HG03460 (cell line): ENCODE results near the gene CCDC92.

ENCODE experiments used
- ATAC-seq: cut with Tn5 transposase; IDR thresholded peaks from one replicate; pipeline ENCODE4 v1.9.1; 2021; ENCODE audit not compliant: unreplicated experiment

Gene CCDC92

DNA sequence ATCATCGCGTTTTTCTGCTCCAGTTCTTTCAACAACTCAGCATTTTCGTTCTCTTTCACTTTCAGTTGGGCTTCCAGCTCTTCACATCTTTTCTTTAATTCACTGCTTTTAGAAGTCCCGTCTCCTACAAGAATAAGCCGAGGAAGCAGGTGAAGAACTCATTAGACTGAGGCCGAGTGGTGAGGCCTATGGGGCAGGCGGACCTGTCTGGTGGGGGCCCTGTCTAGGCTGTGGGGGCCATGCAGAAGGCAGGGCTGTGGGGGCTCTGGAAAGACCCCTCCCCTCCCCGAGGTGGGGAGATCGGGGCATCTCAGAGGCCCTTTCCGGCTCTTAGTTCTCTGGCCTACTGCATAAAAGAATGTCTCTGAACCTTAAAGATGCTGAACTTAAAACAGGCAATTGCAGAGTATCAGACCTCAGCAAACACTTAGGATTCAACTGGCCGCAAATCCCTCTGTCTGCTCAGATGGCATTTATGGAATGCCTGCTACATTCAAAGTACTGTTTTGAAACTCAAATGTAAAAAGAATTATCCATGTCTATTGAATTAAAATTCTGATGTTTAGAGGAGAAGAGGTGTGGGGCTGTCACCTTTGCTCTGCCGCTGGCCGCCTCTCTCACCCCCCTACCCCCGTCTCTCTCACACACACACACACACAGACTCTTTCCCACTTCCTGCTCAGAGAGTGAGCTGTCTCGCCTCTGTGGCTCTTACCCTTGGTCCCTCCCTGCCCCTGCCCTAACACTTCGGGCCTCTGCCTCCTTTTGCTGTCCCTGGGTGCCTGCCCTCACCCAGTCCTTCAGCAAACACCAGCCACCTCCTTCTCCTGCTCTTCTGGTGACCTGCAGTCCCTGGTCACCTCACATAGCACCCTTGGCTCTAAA is 34.7 kb downstream of the CCDC92 start:
- ATAC-seq = no peak

DNA sequence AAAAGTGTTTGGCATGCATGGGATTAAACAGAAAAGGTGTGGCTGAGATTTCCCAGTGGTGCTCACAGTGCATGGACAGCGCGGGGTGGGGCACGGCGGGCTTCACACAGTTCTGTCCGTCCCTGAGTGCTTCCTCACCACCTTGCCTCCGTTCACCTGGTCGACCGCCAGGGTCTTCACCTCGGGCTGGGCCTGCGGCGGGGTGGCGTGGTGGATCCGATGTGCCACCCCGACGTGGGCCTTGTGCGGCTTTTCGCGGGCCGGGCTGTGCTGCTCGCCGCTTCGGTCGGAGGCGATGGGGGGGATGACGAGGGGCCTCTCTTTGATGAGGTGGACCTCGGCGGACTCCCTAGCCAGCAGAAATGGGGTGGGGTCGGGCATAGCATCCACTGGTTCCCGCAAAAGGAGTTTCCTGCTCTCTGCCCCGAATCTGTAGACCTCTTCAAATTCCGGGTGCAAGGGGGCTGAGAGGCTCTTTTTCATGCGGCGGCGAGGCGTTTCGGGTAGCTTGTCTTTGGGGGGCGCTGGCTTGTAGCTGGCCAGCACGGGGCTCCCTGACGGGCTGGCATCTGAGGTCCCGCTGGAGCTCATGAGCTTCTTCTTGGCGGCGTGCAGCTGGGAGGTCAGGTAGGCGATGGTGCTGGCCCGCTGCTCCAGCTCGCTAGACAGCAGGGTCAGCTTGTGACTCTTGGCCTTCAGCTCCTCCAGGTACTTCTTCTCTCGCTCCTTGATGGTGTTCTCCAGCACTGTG is 35.5 kb downstream of the CCDC92 start:
- ATAC-seq = no peak

DNA sequence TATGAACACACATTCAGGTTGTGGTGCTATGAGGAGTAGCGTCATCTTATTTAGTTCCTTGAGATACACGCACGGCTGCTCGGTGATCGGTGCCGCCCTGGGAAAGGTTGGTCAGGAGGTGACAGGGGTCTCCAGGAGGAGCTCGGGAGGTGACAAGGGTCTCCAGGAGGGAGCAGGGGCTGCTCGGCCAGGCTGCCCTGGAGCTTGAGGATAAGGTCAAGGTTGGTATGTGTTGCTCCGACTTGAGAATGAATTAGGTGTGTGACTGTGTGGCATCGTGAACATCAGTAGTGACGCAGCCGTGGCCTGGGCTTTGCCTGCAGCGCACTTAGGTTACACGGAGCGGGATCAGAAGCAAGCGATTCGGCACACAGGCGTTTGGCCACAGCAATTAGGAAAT is 36.2 kb downstream of the CCDC92 start:
- ATAC-seq = no peak

DNA sequence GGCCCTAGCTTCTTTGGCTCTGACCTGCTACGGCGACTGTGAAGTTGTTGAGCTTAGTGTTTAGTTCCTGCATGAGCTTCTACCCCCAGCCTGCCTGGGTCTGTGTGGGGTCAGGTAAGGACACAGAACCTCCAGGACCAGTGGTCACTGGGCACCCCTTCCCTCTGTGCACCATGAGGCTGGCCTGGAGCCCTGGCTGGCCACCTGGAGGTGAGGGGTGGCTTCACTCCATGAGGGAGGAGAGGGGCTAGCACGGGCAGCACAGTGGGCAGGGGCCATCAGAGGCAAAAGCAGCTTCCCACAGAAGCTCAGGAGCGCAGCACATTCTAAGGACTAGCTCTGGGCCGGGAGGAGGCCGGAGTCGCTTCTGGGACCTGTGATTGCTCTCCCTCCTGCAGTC is 36.7 kb downstream of the CCDC92 start:
- no peak for ATAC-seq

DNA sequence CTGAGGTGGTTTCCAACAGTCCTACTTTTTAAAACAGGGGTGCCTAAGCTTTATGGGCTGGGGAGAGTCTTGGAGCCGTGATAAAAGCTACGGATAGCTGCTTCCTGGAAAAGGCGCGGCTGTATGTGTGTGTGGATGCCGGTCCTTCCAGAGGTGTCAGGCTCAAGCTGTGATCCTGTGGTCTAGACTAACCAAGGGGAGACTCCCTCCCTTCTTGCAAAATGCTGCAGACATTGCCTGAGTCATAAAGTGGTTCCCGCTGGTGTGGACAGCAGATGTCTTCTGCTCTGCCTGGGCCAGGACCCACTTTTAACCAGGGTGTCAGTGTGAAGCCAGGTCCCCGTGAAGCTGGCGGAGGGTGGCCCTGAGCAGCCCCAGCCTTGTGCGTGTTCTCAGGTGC is 37.8 kb downstream of the CCDC92 start:
- no peak for ATAC-seq

DNA sequence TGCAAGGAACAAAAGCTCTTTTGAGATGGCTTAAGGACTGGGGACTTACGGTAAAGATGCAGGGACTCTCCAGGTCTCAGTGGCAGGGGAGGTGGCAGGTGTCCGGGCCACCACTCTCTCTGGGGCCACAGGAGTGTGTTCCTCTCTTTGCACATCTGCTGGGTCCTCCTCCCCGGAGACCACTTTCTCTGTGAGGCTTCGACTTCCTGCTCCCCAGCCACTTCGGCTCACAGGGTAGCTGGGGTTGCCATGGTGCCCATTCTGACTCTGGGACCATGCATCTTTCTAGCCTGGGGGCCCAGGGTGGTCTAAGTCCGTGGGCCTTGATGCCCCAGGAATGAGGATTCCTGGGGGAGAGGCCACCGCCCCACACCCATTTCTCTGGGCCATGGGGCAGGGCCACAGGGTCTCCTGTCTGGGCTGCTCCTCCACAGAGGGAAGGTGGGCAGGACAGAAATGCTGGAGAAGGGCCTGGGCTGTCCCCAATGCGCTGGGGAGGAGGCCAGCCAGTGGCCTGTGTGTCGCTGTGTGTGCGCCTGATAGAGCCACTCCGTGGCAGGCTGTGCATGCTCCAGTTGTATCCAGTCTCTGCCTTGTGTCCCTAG is 38.5 kb downstream of the CCDC92 start:
- ATAC-seq = no peak

DNA sequence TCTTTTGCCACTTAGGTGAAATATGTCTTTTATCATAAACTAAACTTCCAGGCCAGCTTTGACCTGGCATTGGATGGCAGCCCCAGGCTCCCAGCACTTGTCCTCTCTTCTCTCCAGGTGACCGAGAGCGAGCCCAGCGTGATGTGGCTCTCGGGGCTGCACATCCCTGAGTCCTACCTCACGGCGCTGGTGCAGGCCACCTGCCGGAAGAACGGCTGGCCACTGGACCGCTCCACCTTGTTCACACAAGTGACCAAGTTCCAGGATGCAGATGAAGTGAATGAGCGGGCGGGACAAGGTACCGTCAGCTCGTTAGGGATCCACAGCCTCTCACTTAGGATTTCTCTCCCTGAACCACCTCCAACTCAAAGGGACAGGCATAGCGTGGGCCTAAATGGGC is 39.4 kb downstream of the CCDC92 start:
- no peak for ATAC-seq

DNA sequence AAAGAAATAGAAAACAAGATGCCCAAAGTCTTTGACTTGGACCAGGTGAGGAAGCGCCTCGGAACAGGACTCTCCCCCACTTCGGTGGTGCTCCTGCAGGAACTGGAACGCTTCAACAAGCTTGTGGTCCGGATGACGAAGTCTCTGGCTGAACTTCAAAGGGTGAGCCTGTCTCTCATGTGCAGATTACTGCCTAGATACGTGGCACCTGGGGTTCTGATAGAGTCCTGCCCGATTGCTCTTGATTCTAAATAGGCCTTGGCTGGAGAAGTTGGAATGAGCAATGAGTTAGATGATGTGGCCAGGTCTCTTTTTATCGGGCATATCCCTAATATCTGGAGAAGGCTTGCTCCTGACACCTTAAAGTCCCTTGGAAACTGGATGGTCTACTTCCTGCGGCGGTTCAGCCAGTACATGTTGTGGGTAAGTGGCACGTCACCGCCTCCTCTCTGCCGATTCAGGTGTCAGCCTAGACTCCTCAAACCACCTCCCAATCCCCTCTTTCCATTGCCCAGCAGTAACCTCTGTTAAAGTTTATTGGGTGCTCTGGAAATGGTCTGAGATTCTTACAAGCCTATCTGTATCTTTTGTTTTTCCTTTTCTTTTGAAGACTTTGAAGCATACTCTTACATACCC is 40.8 kb downstream of the CCDC92 start:
- ATAC-seq = no peak

DNA sequence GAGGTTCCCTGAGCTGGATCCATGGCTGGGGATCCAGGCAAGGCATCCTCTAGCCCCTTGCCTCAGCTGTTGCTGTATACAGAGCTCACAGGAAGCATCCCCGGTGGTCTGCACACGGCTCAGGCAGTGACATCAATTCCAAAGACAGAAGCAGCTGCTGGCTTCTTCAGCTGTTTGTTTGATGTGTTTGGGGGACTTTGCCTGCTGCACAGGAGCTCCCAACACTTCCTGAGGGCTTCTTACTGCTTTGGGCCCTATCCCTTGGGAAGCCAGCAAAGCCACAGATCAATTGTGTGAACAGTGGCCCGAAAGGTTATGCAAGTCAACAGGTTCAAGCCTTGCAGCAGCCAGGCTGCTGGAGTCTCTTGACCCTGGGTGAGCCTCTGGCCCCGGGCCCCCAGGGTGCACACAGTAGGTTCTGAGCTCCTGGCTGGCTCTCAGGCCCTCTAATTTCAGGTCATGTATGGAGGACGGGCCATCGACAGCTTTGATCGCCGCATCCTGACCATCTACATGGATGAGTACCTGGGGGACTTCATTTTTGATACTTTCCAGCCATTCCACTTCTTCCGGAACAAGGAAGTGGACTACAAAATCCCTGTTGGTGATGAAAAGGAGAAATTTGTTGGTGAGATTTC is 42.6 kb downstream of the CCDC92 start:
- no peak for ATAC-seq

DNA sequence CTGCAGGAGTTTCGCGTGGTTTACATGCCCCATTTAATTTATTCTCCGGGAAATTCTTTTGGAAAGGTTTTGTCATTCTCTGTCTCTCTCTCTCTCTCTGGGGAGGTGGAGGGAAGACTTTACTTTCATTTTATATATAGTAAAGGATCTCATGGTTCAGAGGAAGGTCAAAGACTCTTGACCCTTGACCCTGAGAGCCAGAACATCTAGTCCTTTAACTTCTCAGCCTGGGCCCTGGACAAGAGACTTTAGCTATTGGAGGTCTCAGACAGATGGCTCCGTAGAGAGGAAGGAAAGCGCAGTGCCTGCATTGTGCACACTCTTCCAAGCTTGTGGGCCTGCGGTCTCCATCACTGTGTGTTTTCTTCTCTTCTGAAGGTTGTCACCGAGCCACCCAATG is 43.7 kb downstream of the CCDC92 start:
- no peak for ATAC-seq

DNA sequence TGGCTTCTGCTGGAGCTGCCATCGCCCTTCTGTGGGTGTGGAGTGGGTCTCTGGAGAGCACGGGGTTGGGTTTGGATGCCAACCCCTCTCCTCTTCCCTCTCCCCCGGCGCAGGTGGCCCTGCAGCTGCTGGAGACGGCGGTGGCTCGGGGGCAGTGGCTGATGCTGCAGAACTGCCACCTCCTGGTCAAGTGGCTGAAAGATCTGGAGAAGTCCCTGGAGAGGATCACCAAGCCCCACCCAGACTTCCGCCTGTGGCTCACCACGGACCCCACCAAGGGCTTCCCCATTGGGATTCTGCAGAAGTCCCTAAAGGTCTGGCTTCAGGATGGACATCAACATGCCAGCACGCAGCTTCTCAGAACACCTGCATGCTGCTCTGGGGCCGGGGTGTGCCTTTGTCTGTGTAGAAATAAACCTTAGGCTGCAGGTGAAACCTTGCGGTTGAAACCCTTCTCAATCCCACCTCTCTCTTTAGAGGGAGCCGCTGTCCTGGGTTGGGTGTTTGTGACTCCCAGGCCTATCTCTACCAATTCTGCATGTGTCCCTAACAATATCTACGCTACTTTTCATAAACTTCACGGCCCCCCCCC is 44.3 kb downstream of the CCDC92 start:
- ATAC-seq = no peak

DNA sequence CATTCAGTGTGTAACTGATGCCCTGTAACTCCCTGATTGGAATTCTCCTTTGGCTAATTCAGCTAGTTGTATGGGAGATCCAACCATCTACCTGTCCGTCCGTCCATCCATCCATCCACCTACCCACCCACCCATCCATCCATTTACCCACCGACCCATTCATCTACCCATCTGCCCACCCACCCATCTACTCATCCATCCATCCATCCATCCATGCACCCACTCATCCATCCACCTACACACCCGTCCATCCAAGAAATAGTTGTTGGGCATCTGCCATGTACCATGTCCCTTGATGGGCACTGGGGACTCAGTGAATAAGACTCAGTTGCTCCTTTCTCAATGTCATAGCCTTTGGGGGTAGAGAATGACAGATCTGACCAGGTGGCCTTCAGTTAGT is 48.1 kb downstream of the CCDC92 start:
- no peak for ATAC-seq

DNA sequence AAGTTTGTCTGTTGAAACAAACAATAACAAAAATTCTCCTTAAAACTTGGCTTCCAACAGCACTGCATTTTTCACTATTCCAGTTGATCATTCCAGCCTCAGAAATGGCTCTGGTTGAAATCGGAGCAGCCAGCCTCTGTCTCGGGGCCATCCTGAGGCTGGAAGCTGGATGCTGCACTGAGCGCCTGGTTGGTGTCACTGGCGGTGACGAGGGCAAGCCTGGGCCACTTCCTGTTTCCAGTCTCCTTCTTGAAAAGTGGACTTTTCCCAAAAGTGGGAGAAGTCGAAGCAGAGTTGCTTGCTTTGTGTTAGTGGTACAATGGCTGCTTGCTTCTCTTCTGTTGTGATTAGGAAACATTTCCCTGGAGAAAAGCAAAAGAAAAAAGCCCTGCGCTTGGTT is 48.7 kb downstream of the CCDC92 start:
- ATAC-seq = no peak

DNA sequence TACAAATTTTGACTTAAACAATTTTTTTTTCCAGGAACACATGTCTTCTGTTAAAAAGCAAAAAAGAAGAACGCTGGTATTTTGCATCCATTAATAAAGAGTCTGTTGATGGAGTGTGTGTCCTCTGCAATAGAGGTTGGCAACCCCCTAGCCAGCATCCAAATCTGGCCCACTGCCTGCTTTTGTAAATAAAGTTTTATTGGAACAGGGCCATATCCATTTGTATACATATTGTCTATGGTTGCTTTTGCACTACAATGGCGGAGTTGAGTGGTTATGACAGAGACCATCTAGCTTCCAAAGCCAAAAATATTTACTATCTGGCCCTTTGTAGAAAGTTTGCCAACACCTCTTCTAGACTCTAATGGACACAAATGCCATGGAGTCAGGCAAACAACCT is 49.6 kb downstream of the CCDC92 start:
- no peak for ATAC-seq

DNA sequence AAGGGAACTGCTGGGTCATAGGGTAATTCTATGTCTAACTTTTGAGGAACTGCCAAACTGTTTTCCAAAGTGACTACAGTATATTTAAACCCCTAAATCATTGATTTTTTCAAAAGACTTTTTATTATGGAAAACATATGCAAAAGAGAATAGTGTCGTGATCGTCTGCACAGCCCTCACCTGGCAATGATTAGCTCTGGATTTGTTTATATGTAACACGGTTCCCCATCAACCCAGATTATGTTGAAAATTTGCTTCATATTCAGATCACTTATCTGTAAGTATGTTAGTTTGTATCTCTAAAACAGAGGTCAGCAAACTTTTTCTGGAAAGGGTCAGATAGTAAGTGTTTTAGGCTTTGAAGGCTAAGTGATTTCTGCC is 52.7 kb downstream of the CCDC92 start:
- no peak for ATAC-seq

DNA sequence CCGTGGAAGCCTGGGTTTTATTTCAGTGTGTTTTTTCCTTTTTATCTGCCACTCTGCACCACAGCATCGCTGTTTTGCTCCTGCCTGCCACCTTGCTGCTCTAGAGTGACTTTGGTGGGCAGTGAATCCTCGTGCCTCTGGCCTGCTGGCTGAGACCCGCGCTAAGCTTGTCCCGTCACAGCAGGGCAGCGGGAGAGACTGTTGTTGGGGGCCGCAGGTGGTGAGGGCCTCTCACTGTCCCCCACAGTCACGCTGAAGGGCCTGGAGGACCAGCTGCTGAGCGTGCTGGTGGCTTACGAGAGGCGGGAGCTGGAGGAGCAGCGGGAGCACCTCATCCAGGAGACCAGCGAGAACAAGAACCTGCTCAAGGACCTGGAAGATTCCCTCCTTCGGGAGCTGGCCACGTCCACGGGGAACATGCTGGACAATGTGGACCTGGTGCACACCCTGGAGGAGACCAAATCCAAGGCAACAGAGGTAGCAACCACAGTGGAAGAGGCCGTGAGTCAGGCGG is 55.2 kb downstream of the CCDC92 start:
- ATAC-seq = no peak

DNA sequence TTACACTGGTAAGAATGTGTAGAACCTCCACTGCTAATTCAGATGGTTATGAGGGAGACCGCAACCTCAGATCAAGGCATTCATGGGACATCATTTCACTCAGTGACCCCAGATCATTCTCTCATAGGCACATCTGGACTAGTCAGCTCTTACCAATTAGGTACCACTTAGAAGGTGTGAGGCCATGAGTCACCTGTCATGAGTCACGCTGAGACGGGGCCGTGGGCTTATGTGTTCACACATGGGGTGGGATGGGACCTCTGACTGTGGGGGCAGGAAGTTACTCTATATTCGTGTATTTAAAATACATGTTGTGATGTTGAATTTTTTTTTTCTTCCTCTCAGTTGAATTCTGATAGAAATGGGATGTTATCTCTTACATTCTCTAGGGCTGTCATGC is 55.9 kb downstream of the CCDC92 start:
- no peak for ATAC-seq

DNA sequence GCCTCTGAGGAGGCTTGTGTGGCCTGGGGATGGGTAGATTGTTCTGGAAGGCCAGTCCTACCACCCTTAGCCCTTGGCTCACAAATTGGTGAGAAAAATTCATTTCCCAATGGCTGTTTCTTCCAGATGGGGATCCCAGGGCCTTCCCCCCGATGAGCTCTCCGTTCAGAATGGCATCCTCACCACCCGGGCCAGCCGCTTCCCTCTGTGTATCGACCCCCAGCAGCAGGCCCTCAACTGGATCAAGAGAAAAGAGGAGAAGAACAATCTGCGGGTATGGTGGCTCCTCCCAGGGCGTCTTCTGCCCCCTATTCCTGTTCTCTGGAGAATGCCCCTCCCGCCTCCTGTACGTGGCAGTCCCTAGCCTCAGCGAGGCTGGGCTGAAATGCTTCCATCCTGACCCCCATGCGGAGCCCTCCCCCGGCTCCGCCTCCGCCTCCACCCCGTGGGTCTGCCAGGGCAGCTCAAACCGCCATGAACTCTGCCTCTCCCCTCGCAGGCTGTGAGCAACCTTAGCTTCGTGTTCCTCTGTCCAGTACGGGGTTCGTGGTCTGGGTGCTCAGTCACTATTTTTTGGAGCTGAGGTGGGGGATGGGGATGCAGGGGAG is 57.8 kb downstream of the CCDC92 start:
- ATAC-seq = no peak

DNA sequence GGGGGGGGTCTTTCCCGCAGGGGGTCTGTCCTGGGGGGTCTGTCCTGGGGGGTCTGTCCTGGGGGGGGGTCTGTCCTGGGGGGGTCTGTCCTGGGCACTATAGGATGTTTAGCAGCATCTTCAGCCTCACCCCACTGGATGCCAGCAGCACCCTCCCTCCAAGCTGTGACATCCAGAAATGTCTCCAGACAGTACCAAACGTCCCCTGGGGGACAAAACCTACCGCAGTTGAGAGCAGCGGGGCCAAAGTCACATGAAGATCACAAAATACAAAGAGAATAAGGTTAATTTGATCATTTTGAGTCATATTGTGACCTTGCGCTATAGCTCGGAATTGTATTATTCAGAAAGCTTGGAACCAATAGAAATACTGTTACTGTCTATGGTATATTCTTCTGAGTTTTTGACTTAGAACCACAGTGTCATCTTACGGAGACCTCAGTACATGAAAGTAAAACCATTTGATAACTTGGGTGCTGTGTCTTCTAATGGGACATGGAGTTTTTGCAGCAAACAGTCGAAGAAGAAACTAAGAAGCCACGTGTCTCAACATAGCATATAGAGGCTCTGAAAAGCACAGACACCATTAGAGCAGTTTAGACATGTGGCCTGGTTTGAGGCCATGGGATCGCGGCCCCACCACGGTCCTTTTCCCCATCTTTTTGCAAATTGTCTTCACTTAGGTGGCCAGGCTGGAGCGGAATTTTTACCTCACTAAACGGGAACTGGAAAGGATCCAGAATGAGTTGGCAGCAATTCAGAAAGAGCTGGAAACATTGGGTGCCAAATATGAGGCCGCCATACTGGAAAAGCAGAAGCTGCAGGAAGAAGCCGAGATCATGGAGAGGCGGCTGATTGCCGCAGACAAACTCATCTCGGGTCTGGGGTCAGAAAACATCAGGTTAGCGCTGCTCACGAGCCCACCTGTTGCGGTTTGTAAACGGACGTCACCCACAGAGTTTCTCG is 59.9 kb downstream of the CCDC92 start:
- no peak for ATAC-seq
